SU-DHL-6 (cell line): ENCODE data around the gene MGMT.

Experiments used
- H2AFZ ChIP-seq: fragments of 200-600 bp; sonication (generic); 2 replicates; pipeline ENCODE4 v1.6.1; 2014; ENCODE audit warnings: low read depth, mild to moderate bottlenecking, moderate library complexity, mixed read lengths, antibody characterized with exemption, low read length; ENCODE audit not compliant: severe bottlenecking
- H3F3A ChIP-seq: fragments of 200-600 bp; shearing (Covaris generic); 2 replicates; pipeline ENCODE4 v1.6.0; 2016; ENCODE audit warnings: antibody characterized with exemption, mild to moderate bottlenecking; ENCODE audit not compliant: insufficient read depth
- H3K27ac ChIP-seq: fragments of 200-600 bp; sonication (generic); 2 replicates; pipeline ENCODE4 v1.5.1; 2016; ENCODE audit warnings: low read depth, mild to moderate bottlenecking, low read length, moderate library complexity, mixed read lengths
- H3K27me3 ChIP-seq: fragments of 200-600 bp; sonication (generic), shearing (Covaris generic); 2 replicates; pipeline ENCODE4 v1.6.0; 2014; ENCODE audit warnings: mild to moderate bottlenecking, low read length
- H3K36me3 ChIP-seq: fragments of 200-600 bp; sonication (generic); 2 replicates; pipeline ENCODE4 v1.6.1; 2014; ENCODE audit warnings: mild to moderate bottlenecking, low read length, mixed read lengths
- H3K4me2 ChIP-seq: fragments of 300-600, 200-600 bp; shearing (Covaris generic), sonication (generic); 2 replicates; pipeline ENCODE4 v1.6.0; 2014; ENCODE audit warnings: low read length, low read depth, mild to moderate bottlenecking; ENCODE audit not compliant: poor library complexity, severe bottlenecking
- H3K4me3 ChIP-seq: fragments of 200-600 bp; sonication (generic); 2 replicates; pipeline ENCODE4 v1.5.1; 2014; ENCODE audit warnings: antibody characterized with exemption, low read length, mild to moderate bottlenecking, mixed read lengths; ENCODE audit not compliant: insufficient read depth, poor library complexity, severe bottlenecking
- H3K79me2 ChIP-seq: fragments of 200-600 bp; sonication (generic); 2 replicates; pipeline ENCODE4 v1.6.1; 2014; ENCODE audit warnings: mild to moderate bottlenecking, low read length, moderate library complexity; ENCODE audit not compliant: insufficient read depth
- H3K9ac ChIP-seq: fragments of 200-600 bp; sonication (generic); 2 replicates; pipeline ENCODE4 v1.7.0; 2014; ENCODE audit warnings: mild to moderate bottlenecking, low read length
- H3K9me2 ChIP-seq: fragments of 200-600 bp; sonication (generic); replicated peaks from 2 replicates; pipeline ENCODE4 v1.6.1; 2014; ENCODE audit warnings: low read length; ENCODE audit not compliant: insufficient read depth
- H3K9me3 ChIP-seq: fragments of 200-600 bp; sonication (generic); 2 replicates; pipeline ENCODE4 v1.6.1; 2014; ENCODE audit warnings: low read length, mixed read lengths; ENCODE audit not compliant: insufficient read depth
- H4K20me1 ChIP-seq: fragments of 200-600 bp; sonication (generic); 2 replicates; pipeline ENCODE4 v1.6.1; 2014; ENCODE audit warnings: low read depth, mild to moderate bottlenecking, antibody characterized with exemption, low read length, moderate library complexity, mixed read lengths
- CTCF ChIP-seq: fragments of 200-600 bp; sonication (generic); IDR thresholded peaks from one replicate; pipeline ENCODE4 v1.5.1; 2017; ENCODE audit warnings: antibody characterized with exemption, mild to moderate bottlenecking, low read length, moderate library complexity; ENCODE audit not compliant: insufficient read depth, poor library complexity, severe bottlenecking
- EZH2phosphoT487 ChIP-seq: fragments of 200-600 bp; sonication (generic), shearing (Covaris generic); conservative IDR thresholded peaks from 2 replicates; pipeline ENCODE4 v1.6.1; 2018; ENCODE audit warnings: mild to moderate bottlenecking, antibody characterized with exemption, low read length, moderate library complexity, mixed read lengths

The MGMT gene

GRCh38 chr10:129760416-129760815, 293.4 kb downstream of the MGMT start:
- H3K79me2 ChIP-seq: no peaks in the 10 kb centered on the region
- no peaks in the 10 kb centered on the region for H3K36me3 ChIP-seq
- no peaks in the 10 kb centered on the region for H3K9me2 ChIP-seq
- no peak overlapping the region for H3K4me3 ChIP-seq
- TF ChIP-seq EZH2phosphoT487: no peak
- TF ChIP-seq CTCF: no peak
- H3K4me2 ChIP-seq: no peak overlapping the region
- H3K27me3 ChIP-seq: no peaks in the 10 kb centered on the region
- H2AFZ ChIP-seq: no peak overlapping the region
- no peak overlapping the region for H3K9ac ChIP-seq
- H3F3A ChIP-seq: no peaks in the 10 kb centered on the region
- no peaks in the 10 kb centered on the region for H4K20me1 ChIP-seq
- no peak overlapping the region for H3K27ac ChIP-seq
- no peaks in the 10 kb centered on the region for H3K9me3 ChIP-seq

GRCh38 chr10:129761197-129761972, 294.3 kb downstream of the MGMT start:
- H3K9ac ChIP-seq: no peak overlapping the region
- H3K4me3 ChIP-seq: no peak overlapping the region
- H3K4me2 ChIP-seq: no peak overlapping the region
- TF ChIP-seq EZH2phosphoT487 (no peak), CTCF (no peak)
- no peaks in the 10 kb centered on the region for H3K9me3 ChIP-seq
- no peaks in the 10 kb centered on the region for H3K9me2 ChIP-seq
- H3F3A ChIP-seq: no peaks in the 10 kb centered on the region
- H3K79me2 ChIP-seq: no peaks in the 10 kb centered on the region
- H2AFZ ChIP-seq: no peak overlapping the region
- H3K27ac ChIP-seq: no peak overlapping the region
- no peaks in the 10 kb centered on the region for H3K27me3 ChIP-seq
- H4K20me1 ChIP-seq: no peaks in the 10 kb centered on the region
- H3K36me3 ChIP-seq: no peaks in the 10 kb centered on the region

GRCh38 chr10:129761981-129762956, 295.2 kb downstream of the MGMT start:
- H3K4me2 ChIP-seq: no peak overlapping the region
- H3K9ac ChIP-seq: no peak overlapping the region
- no peaks in the 10 kb centered on the region for H4K20me1 ChIP-seq
- H2AFZ ChIP-seq: no peak overlapping the region
- H3K4me3 ChIP-seq: no peak overlapping the region
- H3K36me3 ChIP-seq: no peaks in the 10 kb centered on the region
- no peaks in the 10 kb centered on the region for H3F3A ChIP-seq
- no peak overlapping the region for H3K27ac ChIP-seq
- H3K9me3 ChIP-seq: no peaks in the 10 kb centered on the region
- no peaks in the 10 kb centered on the region for H3K9me2 ChIP-seq
- H3K27me3 ChIP-seq: no peaks in the 10 kb centered on the region
- H3K79me2 ChIP-seq: no peaks in the 10 kb centered on the region
- TF ChIP-seq CTCF: no peak
- TF ChIP-seq EZH2phosphoT487: no peak
